PC-3 (cell line): Measurements from ENCODE around the gene NDUFB10. TPM values are rescaled to one million over a fixed set of nuclear protein-coding genes. Genes with fewer than 3 reads are reported as not detected.

Source experiments
- ATAC-seq: fragments of 200-7000 bp; cut with Tn5 transposase; 2 replicates; pipeline ENCODE4 v1.9.1; 2020; ENCODE audit warnings: mild to moderate bottlenecking, moderate library complexity
- BruUV-seq: library from RNA; stranded (reverse); fragments of 400-500 nt; replicated peaks from 2 replicates; lab custom pipeline; 2021; lab: Mats Ljungman, UMichigan
- CTCF ChIA-PET: fragments of 300-600 bp; sonication (Branson Sonifier 250); formaldehyde crosslinking; loops from one replicate; lab custom pipeline; 2022; ENCODE audit warnings: antibody characterized with exemption; lab: Charles Lee
- POLR2A ChIA-PET: fragments of 300-600 bp; sonication (Branson Sonifier 250); formaldehyde crosslinking; loops from one replicate; lab custom pipeline; 2022; ENCODE audit warnings: antibody characterized with exemption; ENCODE audit not compliant: unreplicated experiment; lab: Charles Lee
- DNase-seq: peaks from one replicate; pipeline ENCODE4 v3.0.0-alpha.2; 2015
- H2AFZ ChIP-seq: fragments of 300-600 bp; sonication (generic); 2 replicates; pipeline ENCODE4 v1.6.0; 2016; ENCODE audit warnings: antibody characterized with exemption, low read length
- H3F3A ChIP-seq: fragments of 300-600 bp; sonication (generic); one replicate; pipeline ENCODE4 v1.6.0; 2017; ENCODE audit warnings: antibody characterized with exemption, low read length, control low read depth, mild to moderate bottlenecking; ENCODE audit not compliant: unreplicated experiment
- H3K27ac ChIP-seq: fragments of 300-600 bp; sonication (generic); 2 replicates; pipeline ENCODE4 v1.5.1; 2016; ENCODE audit warnings: mild to moderate bottlenecking, low read length
- H3K27me3 ChIP-seq: fragments of 300-600 bp; sonication (generic); 2 replicates; pipeline ENCODE4 v1.6.1; 2016; ENCODE audit warnings: low read length, mixed read lengths
- H3K36me3 ChIP-seq: fragments of 300-600 bp; sonication (generic); 2 replicates; pipeline ENCODE4 v1.6.1; 2016; ENCODE audit warnings: low read depth, mixed run types, low read length, mixed read lengths
- H3K4me1 ChIP-seq: fragments of 300-600 bp; sonication (generic); 2 replicates; pipeline ENCODE4 v1.5.1; 2016; ENCODE audit warnings: low read length; ENCODE audit not compliant: insufficient read depth
- H3K4me2 ChIP-seq: fragments of 300-600 bp; sonication (generic); 2 replicates; pipeline ENCODE4 v1.6.0; 2016; ENCODE audit warnings: low read length
- H3K4me3 ChIP-seq: fragments of 300-600 bp; sonication (generic); 2 replicates; pipeline ENCODE4 v1.5.1; 2016; ENCODE audit warnings: mild to moderate bottlenecking, low read length, mixed read lengths
- H3K79me2 ChIP-seq: fragments of 300-600 bp; sonication (generic); 2 replicates; pipeline ENCODE4 v1.6.1; 2017; ENCODE audit warnings: low read length, mixed read lengths
- H3K9ac ChIP-seq: fragments of 300-600 bp; sonication (generic); 2 replicates; pipeline ENCODE4 v1.6.0; 2016; ENCODE audit warnings: mild to moderate bottlenecking, low read length
- H3K9me2 ChIP-seq: fragments of 300-600 bp; sonication (generic); replicated peaks from 2 replicates; pipeline ENCODE4 v1.6.1; 2016; ENCODE audit warnings: mixed run types, low read length, mixed read lengths
- H3K9me3 ChIP-seq: fragments of 300-600 bp; sonication (generic); 2 replicates; pipeline ENCODE4 v1.6.1; 2016; ENCODE audit warnings: low read length, mixed read lengths
- H4K20me1 ChIP-seq: fragments of 300-600 bp; sonication (generic); 2 replicates; pipeline ENCODE4 v1.6.1; 2016; ENCODE audit warnings: low read length, mixed read lengths
- CTCF ChIP-seq: fragments of 300-600 bp; sonication (generic); conservative IDR thresholded peaks from 2 replicates; pipeline ENCODE4 v1.5.1; 2017; ENCODE audit warnings: antibody characterized with exemption, low read depth, mild to moderate bottlenecking, low read length
- EZH2 ChIP-seq: fragments of 300-600 bp; sonication (generic); IDR thresholded peaks from one replicate; pipeline ENCODE4 v1.6.1; 2017; ENCODE audit warnings: antibody characterized with exemption, mild to moderate bottlenecking, low read length; ENCODE audit not compliant: unreplicated experiment
- EZH2phosphoT487 ChIP-seq: fragments of 300-600 bp; sonication (generic); IDR thresholded peaks from 2 replicates; pipeline ENCODE4 v1.6.1; 2018; ENCODE audit warnings: mild to moderate bottlenecking, antibody characterized with exemption, low read length, borderline replicate concordance
- intact Hi-C: fragments of 100-400 bp; cut with micrococcal nuclease; formaldehyde crosslinking; loops from 2 replicates; pipeline ENCODE4 v1.9.0; 2023
- total RNA-seq: library from RNA; depleted of rRNA; stranded (reverse); fragments of >200 nt; gene quantifications from 2 replicates; pipeline ENCODE4 v1.2.3, GENCODE V29; 2014

Gene NDUFB10
- total RNA-seq, 1 experiment from 2014 or later: 530 TPM

DNA sequence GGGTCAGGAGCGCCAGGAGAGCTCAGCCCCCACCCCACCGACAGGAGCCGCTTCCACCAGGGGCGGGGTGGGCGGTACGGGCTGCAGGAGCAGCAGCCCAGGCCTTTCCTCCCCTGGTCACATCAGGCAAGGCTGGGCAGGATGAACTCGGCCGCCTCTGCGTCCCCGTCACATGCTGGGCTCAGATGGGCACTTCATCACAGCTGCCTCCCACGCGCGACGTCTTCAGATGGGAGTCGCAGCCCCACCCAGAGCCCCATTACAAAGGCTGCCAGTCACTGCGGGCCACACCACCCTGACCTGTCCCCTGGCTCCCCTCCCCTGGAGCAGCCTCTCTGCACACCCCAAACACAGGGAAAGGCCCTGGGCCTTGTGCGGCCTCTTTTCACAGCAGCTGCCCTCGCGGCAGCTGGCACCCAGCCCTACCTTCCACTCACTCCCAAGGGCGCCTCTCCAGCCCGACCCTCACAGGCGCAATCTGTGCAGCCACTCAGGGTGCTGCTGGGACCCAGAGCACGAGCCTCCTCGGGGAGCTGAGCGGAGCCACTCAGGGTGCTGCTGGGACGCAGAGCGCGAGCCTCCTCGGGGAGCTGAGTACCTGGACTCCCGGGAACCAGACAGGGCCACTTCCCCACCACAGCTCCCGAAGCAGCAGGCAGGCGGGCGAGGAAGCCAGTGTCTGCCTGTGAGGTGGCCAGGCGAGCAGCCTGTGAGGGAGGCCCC is 45.6 kb downstream of the NDUFB10 start:
- Histone ChIP-seq H3K27me3 (no peaks in the 10 kb centered on the region), H3K27ac (no peak overlapping the region), H3K4me3 (no peak overlapping the region), H3K9me2 (no peaks in the 10 kb centered on the region), H3F3A (no peaks in the 10 kb centered on the region), H3K36me3 (peaks cover 4% of the 10 kb centered on the region; the same call in 1 of the 2 replicates), H3K79me2 (peaks cover 66% of the 10 kb centered on the region), H3K4me1 (peaks cover 16% of the 10 kb centered on the region), H3K9me3 (no peaks in the 10 kb centered on the region), H4K20me1 (peaks cover 33% of the 10 kb centered on the region), H3K9ac (no peak overlapping the region), H2AFZ (no peak overlapping the region), H3K4me2 (no peak overlapping the region)
- intact Hi-C loops: no loop called here
- ChIA-PET CTCF (no interaction called here), POLR2A (no interaction called here)
- TF ChIP-seq EZH2: no peak
- no peak for TF ChIP-seq EZH2phosphoT487
- no TSS peak for BruUV-seq
- DNase-seq: no peak
- no peak for ATAC-seq

DNA sequence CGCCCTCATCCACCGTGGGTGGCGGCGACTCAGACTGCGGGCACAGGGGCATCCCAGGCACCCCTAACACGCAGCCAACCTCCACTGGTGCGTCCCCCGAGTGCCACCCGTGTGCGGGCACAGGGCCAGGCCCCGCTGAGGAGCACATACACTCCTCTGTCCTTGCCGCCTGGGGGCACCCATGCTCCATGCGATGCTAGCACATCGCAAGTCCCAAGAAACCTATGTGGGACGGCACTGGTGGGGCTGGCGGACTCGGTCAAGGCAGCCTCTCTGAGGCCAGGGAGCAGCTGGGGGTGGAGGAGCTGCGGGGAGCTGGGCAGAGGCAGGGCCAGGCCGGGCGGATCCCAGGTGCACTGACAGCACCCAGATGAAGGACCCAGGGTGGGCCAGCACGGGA is 46.3 kb downstream of the NDUFB10 start:
- H3K27me3 ChIP-seq: no peaks in the 10 kb centered on the region
- peaks cover 23% of the 10 kb centered on the region for H3K4me1 ChIP-seq
- no peak overlapping the region for H3K4me2 ChIP-seq
- TF ChIP-seq EZH2phosphoT487: no peak
- TF ChIP-seq EZH2: no peak
- no peak for TF ChIP-seq CTCF
- no TSS peak for BruUV-seq
- no peak for DNase-seq
- H3F3A ChIP-seq: no peaks in the 10 kb centered on the region
- no peak overlapping the region for H2AFZ ChIP-seq
- ChIA-PET POLR2A (no interaction called here), CTCF (no interaction called here)
- H3K9me2 ChIP-seq: no peaks in the 10 kb centered on the region
- peaks cover 73% of the 10 kb centered on the region for H3K79me2 ChIP-seq
- H3K4me3 ChIP-seq: no peak overlapping the region
- H3K9ac ChIP-seq: no peak overlapping the region
- H3K9me3 ChIP-seq: no peaks in the 10 kb centered on the region
- ATAC-seq: no peak
- H3K27ac ChIP-seq: no peak overlapping the region
- intact Hi-C loops: no loop called here
- peaks cover 33% of the 10 kb centered on the region for H4K20me1 ChIP-seq
- peaks cover 3% of the 10 kb centered on the region; the same call in 1 of the 2 replicates for H3K36me3 ChIP-seq

DNA sequence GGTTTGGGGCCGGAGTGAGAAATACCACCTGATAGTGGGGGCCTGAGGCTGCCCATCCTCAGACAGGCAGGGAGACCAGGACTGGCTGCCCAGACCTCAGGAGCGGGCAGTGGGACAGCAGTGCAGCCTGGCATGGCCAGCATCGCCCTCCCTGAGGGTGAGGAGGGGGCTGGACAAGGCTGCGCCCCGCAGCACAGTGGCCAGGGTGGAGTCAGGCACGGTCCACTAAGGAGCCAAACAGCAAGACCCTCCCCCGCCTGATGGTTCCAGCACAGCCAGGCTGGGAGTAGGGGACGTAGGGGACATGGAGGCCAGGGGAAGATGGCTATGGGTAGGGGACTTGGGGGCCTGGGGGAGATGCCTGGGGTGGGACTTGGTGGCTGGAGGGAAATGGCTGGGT is 47.0 kb downstream of the NDUFB10 start:
- peaks cover 3% of the 10 kb centered on the region; the same call in 1 of the 2 replicates for H3K36me3 ChIP-seq
- H3K4me2 ChIP-seq: no peak overlapping the region
- no peak overlapping the region for H3K27ac ChIP-seq
- no TSS peak for BruUV-seq
- no peaks in the 10 kb centered on the region for H3K9me2 ChIP-seq
- TF ChIP-seq EZH2phosphoT487 (no peak), EZH2 (no peak), CTCF (no peak)
- no peaks in the 10 kb centered on the region for H3K9me3 ChIP-seq
- H3K27me3 ChIP-seq: no peaks in the 10 kb centered on the region
- DNase-seq (no peak), ATAC-seq (no peak)
- CTCF ChIA-PET: no interaction called here
- H3F3A ChIP-seq: no peaks in the 10 kb centered on the region
- no peak overlapping the region for H2AFZ ChIP-seq
- intact Hi-C loops: no loop called here
- peaks cover 33% of the 10 kb centered on the region for H4K20me1 ChIP-seq
- no peak overlapping the region for H3K4me3 ChIP-seq
- peaks cover 25% of the 10 kb centered on the region for H3K4me1 ChIP-seq
- peaks cover 73% of the 10 kb centered on the region for H3K79me2 ChIP-seq
- POLR2A ChIA-PET: no interaction called here
- H3K9ac ChIP-seq: no peak overlapping the region
